Gastrocnemius medialis (tissue), 4 donors: ENCODE results near the gene PIK3CG. TPM values are rescaled to one million over a fixed set of nuclear protein-coding genes. Genes with fewer than 3 reads are reported as not detected.

Experiments used
- ATAC-seq, 2 donors: fragments of 150-250 bp; one replicate each; pipeline ENCODE4 v1.9.1; 2016
- DNase-seq, 2 donors: peaks; one replicate each; pipeline ENCODE4 v3.0.0-alpha.2; 2019
- H3K27ac ChIP-seq, 4 donors: fragments of 200-600 bp; sonication (generic); 1 replicate in 1 of 4; 2 replicates in 3 of 4; pipeline ENCODE4 v1.5.1; 2016 to 2018; ENCODE audit warnings: mild to moderate bottlenecking in 2 of 4, moderate library complexity in 1 of 4
- H3K27me3 ChIP-seq, 3 donors: fragments of 200-600 bp; sonication (generic) in 2 of 3; 1 replicate in 1 of 3; 2 replicates in 2 of 3; pipeline versions ENCODE4 v1.5.1 to v1.6.0; 2016 to 2019; ENCODE audit warnings: mild to moderate bottlenecking in 1 of 3, moderate library complexity in 1 of 3
- H3K36me3 ChIP-seq, 2 donors: fragments of 200-600 bp; sonication (generic) in 1 of 2; one replicate each; pipeline ENCODE4 v1.5.1; 2017 to 2018
- H3K4me1 ChIP-seq, 2 donors: fragments of 200-600 bp; sonication (generic) in 1 of 2; one replicate each; pipeline ENCODE4 v1.5.1; 2016 to 2017; ENCODE audit warnings: mild to moderate bottlenecking in 2 of 2
- H3K4me3 ChIP-seq, 4 donors: fragments of 200-600 bp; sonication (generic) in 3 of 4; 1 replicate in 1 of 4; 2 replicates in 3 of 4; pipeline ENCODE4 v1.5.1; 2016 to 2019; ENCODE audit warnings: mild to moderate bottlenecking in 2 of 4
- H3K9me3 ChIP-seq, 3 donors: fragments of 200-600 bp; sonication (generic) in 2 of 3; 1 replicate in 1 of 3; 2 replicates in 2 of 3; pipeline ENCODE4 v1.5.1; 2016 to 2019
- CTCF ChIP-seq, 5 experiments: fragments of 450-650 bp in 3 of 5; fragments of 200-600 bp in 2 of 5; sonication (generic) in 2 of 5; IDR thresholded peaks in 4 of 5; conservative IDR thresholded peaks in 1 of 5; 1 replicate in 4 of 5; 2 replicates in 1 of 5; pipeline ENCODE4 v1.5.1; 2016 to 2019; ENCODE audit warnings: antibody characterized with exemption in 5 of 5, mild to moderate bottlenecking in 3 of 5, moderate library complexity in 3 of 5
- POLR2A ChIP-seq, 2 donors: fragments of 450-650 bp; IDR thresholded peaks; one replicate each; pipeline ENCODE4 v1.6.1; 2017; ENCODE audit warnings: antibody characterized with exemption in 2 of 2, mild to moderate bottlenecking in 2 of 2, moderate library complexity in 2 of 2
- in situ Hi-C, 4 donors: fragments of 200-750 bp; cut with MboI; loops; one replicate each; pipeline versions ENCODE4 v1.15.0 to v1.8.0; 2017; ENCODE audit warnings: low sequenced_read_pairs in 4 of 4
- intact Hi-C: fragments of 100-400 bp; cut with DNase I; formaldehyde crosslinking; loops from one replicate; pipeline ENCODE4 v1.15.1; 2023; ENCODE audit warnings: low total_unique reads
- total RNA-seq, 4 donors: library from RNA; depleted of rRNA; stranded (reverse); fragments of >200 nt; gene quantifications; one replicate each; pipeline versions ENCODE4 v1.1.0 to v1.2.3, GENCODE V29; 2016

Gene PIK3CG
- total RNA-seq, 4 donors from 2014 or later = 0.51 to 1.4 (median 0.83) TPM

GRCh38 chr7:106881984-106882383 lies 16.9 kb downstream of the PIK3CG start:
- Histone ChIP-seq H3K4me1 (no peaks in the 10 kb centered on the region), H3K27me3 (no peaks in the 10 kb centered on the region), H3K4me3 (no peak overlapping the region), H3K27ac (no peak overlapping the region), H3K9me3 (no peaks in the 10 kb centered on the region), H3K36me3 (no peaks in the 10 kb centered on the region)
- DNase-seq (no peak), ATAC-seq (no peak)
- in situ Hi-C loops = no loop called here
- intact Hi-C loops = no loop called here
- TF ChIP-seq POLR2A (IDR thresholded peaks at IDR 0.05) = no peak

GRCh38 chr7:106883456-106884026 lies 18.5 kb downstream of the PIK3CG start:
- TF ChIP-seq POLR2A (IDR thresholded peaks at IDR 0.05) = no peak
- no peak for TF ChIP-seq CTCF (IDR thresholded peaks at IDR 0.05 in 4 of 5, conservative IDR thresholded peaks at IDR 0.05 in 1 of 5)
- no peaks in the 10 kb centered on the region for H3K27me3 ChIP-seq
- intact Hi-C loops = no loop called here
- H3K9me3 ChIP-seq = no peaks in the 10 kb centered on the region
- no peak overlapping the region for H3K4me3 ChIP-seq
- H3K36me3 ChIP-seq = no peaks in the 10 kb centered on the region
- H3K27ac ChIP-seq = no peak overlapping the region
- ATAC-seq = no peak
- in situ Hi-C loops = no loop called here
- no peak for DNase-seq
- H3K4me1 ChIP-seq = no peaks in the 10 kb centered on the region

- ATAC-seq (no peak), DNase-seq (no peak)
- Histone ChIP-seq H3K4me1 (no peaks in the 10 kb centered on the region), H3K4me3 (no peak overlapping the region), H3K9me3 (no peaks in the 10 kb centered on the region), H3K36me3 (no peaks in the 10 kb centered on the region), H3K27me3 (no peaks in the 10 kb centered on the region), H3K27ac (no peak overlapping the region)
- intact Hi-C loops = no loop called here
- in situ Hi-C loops = no loop called here
- TF ChIP-seq CTCF (IDR thresholded peaks at IDR 0.05 in 4 of 5, conservative IDR thresholded peaks at IDR 0.05 in 1 of 5) (no peak), POLR2A (IDR thresholded peaks at IDR 0.05) (no peak)
These were observed 20.6 kb downstream of the PIK3CG start for GRCh38 chr7:106885652-106886051.

- in situ Hi-C loops = no loop called here
- Histone ChIP-seq H3K36me3 (no peaks in the 10 kb centered on the region), H3K9me3 (no peaks in the 10 kb centered on the region)
These were observed 22.3 kb downstream of the PIK3CG start for GRCh38 chr7:106887421-106887820.

GRCh38 chr7:106888204-106888603 lies 23.1 kb downstream of the PIK3CG start:
- Histone ChIP-seq H3K27me3 (no peaks in the 10 kb centered on the region), H3K36me3 (no peaks in the 10 kb centered on the region), H3K4me1 (no peaks in the 10 kb centered on the region), H3K4me3 (no peak overlapping the region), H3K9me3 (no peaks in the 10 kb centered on the region), H3K27ac (no peak overlapping the region)
- no peak for ATAC-seq
- no peak for DNase-seq
- in situ Hi-C loops (no loop called here), intact Hi-C loops (no loop called here)
- TF ChIP-seq POLR2A (IDR thresholded peaks at IDR 0.05) = no peak
- no peak for TF ChIP-seq CTCF (IDR thresholded peaks at IDR 0.05 in 4 of 5, conservative IDR thresholded peaks at IDR 0.05 in 1 of 5)

More at GRCh38 chr7:106887421-106887820, 22.3 kb downstream of the PIK3CG start:
- TF ChIP-seq CTCF (IDR thresholded peaks at IDR 0.05 in 4 of 5, conservative IDR thresholded peaks at IDR 0.05 in 1 of 5) (no peak), POLR2A (IDR thresholded peaks at IDR 0.05) (no peak)
- Histone ChIP-seq H3K27me3 (no peaks in the 10 kb centered on the region), H3K4me3 (no peak overlapping the region), H3K27ac (no peak overlapping the region), H3K4me1 (no peaks in the 10 kb centered on the region)
- intact Hi-C loops = no loop called here
- ATAC-seq = no peak
- no peak for DNase-seq
